CD8-positive, alpha-beta memory T cell (primary cell): ENCODE data around the gene PPP1R27. TPM values are rescaled to one million over a fixed set of nuclear protein-coding genes. Genes with fewer than 3 reads are reported as not detected.

Experiments used
- CTCF ChIA-PET: fragments of 350-600 bp; sonication (Branson Sonifier 250); formaldehyde crosslinking; loops from one replicate; lab custom pipeline; 2021; ENCODE audit warnings: antibody characterized with exemption; lab: Charles Lee
- POLR2A ChIA-PET: fragments of 350-600 bp; sonication (Branson Sonifier 250); formaldehyde crosslinking; loops from one replicate; lab custom pipeline; 2021; ENCODE audit warnings: antibody characterized with exemption; lab: Charles Lee
- DNase-seq, 5 donors: peaks; one replicate each; pipeline versions ENCODE4 v3.0.0 to v3.0.0-alpha.2; 2020 to 2022; ENCODE audit warnings: mixed read lengths in 1 of 5
- H3K27ac ChIP-seq: one replicate; pipeline ENCODE4 v1.7.0; 2013; ENCODE audit warnings: low read depth, mild to moderate bottlenecking, low read length, moderate library complexity
- H3K27me3 ChIP-seq: 2 replicates; pipeline ENCODE4 v1.7.0; 2013; ENCODE audit warnings: low read length, mild to moderate bottlenecking; ENCODE audit not compliant: insufficient read depth, poor library complexity, severe bottlenecking
- H3K36me3 ChIP-seq: 2 replicates; pipeline ENCODE4 v1.7.0; 2013; ENCODE audit warnings: mild to moderate bottlenecking, low read length, moderate library complexity; ENCODE audit not compliant: insufficient read depth
- H3K4me1 ChIP-seq: 2 replicates; pipeline ENCODE4 v1.7.0; 2013; ENCODE audit warnings: mild to moderate bottlenecking, low read length, moderate library complexity; ENCODE audit not compliant: insufficient read depth
- H3K4me3 ChIP-seq: 2 replicates; pipeline ENCODE4 v1.7.0; 2013; ENCODE audit warnings: mild to moderate bottlenecking, low read length
- H3K9me3 ChIP-seq: 2 replicates; pipeline ENCODE4 v1.7.0; 2013; ENCODE audit warnings: mild to moderate bottlenecking, low read length
- H3K27ac Mint-ChIP-seq, 8 donors: one replicate each; pipeline ENCODE4 v1.8.0; 2020 to 2021; ENCODE audit warnings: mixed read lengths in 8 of 8, mild to moderate bottlenecking in 6 of 8, inconsistent platforms in 3 of 8, moderate library complexity in 3 of 8
- H3K27me3 Mint-ChIP-seq, 2 donors: one replicate each; pipeline ENCODE4 v1.8.0; 2020 to 2021; ENCODE audit warnings: mixed read lengths in 2 of 2, mild to moderate bottlenecking in 1 of 2, moderate library complexity in 1 of 2
- H3K36me3 Mint-ChIP-seq, 3 donors: one replicate each; pipeline ENCODE4 v1.8.0; 2020 to 2021; ENCODE audit warnings: mixed read lengths in 3 of 3, inconsistent platforms in 1 of 3, mild to moderate bottlenecking in 1 of 3
- H3K4me1 Mint-ChIP-seq, 3 donors: one replicate each; pipeline ENCODE4 v1.8.0; 2020 to 2021; ENCODE audit warnings: mixed read lengths in 3 of 3, inconsistent platforms in 1 of 3, mild to moderate bottlenecking in 1 of 3
- H3K4me3 Mint-ChIP-seq, 7 donors: one replicate each; pipeline ENCODE4 v1.8.0; 2020 to 2021; ENCODE audit warnings: mixed read lengths in 7 of 7, mild to moderate bottlenecking in 6 of 7, moderate library complexity in 4 of 7, inconsistent platforms in 2 of 7
- H3K9me3 Mint-ChIP-seq, 5 donors: one replicate each; pipeline ENCODE4 v1.8.0; 2020 to 2022; ENCODE audit warnings: mixed read lengths in 5 of 5, mild to moderate bottlenecking in 3 of 5, moderate library complexity in 2 of 5, inconsistent platforms in 1 of 5
- polyA plus RNA-seq: library from polyadenylated mRNA; unstranded; fragments of 300-500 nt; fragmentation: Illumina TruSeq; gene quantifications from one replicate; pipeline ENCODE4 v1.2.3, GENCODE V29; 2021
- total RNA-seq, 2 experiments: library from RNA; stranded (reverse); gene quantifications; one replicate each; pipeline ENCODE4 v1.2.3, GENCODE V29; 2021

The PPP1R27 gene
- total and polyA plus RNA-seq, 3 experiments from 2014 or later: not detected

GRCh38 chr17:81802048-81802758 lies 32.6 kb downstream of the PPP1R27 start:
- POLR2A ChIA-PET: no interaction called here
- no peaks in the 10 kb centered on the region for H3K9me3 Mint-ChIP-seq
- peak overlapping the region in 1 of 8 donors; percentile 29 for H3K27ac Mint-ChIP-seq
- Histone ChIP-seq H3K36me3 (no peaks in the 10 kb centered on the region), H3K27me3 (peaks cover 23% of the 10 kb centered on the region), H3K27ac (no peak overlapping the region), H3K4me3 (no peak overlapping the region), H3K4me1 (no peaks in the 10 kb centered on the region), H3K9me3 (no peaks in the 10 kb centered on the region)
- H3K4me3 Mint-ChIP-seq: peak overlapping the region in 2 of 7 donors; percentile 38 to 76
- DNase-seq: no peak
- H3K4me1 Mint-ChIP-seq: peaks cover 0 to 10% (median 0%) of the 10 kb centered on the region in 3 donors
- H3K27me3 Mint-ChIP-seq: peaks cover 28 to 41% of the 10 kb centered on the region in 2 donors
- no peaks in the 10 kb centered on the region for H3K36me3 Mint-ChIP-seq
- CTCF ChIA-PET: no interaction called here

GRCh38 chr17:81801327-81801726 lies 33.5 kb downstream of the PPP1R27 start:
- peaks cover 28 to 41% of the 10 kb centered on the region in 2 donors for H3K27me3 Mint-ChIP-seq
- H3K27ac Mint-ChIP-seq: peak overlapping the region in 1 of 8 donors; percentile 38

GRCh38 chr17:81794509-81794908 lies 40.3 kb downstream of the PPP1R27 start:
- Mint-ChIP-seq H3K4me1 (no peaks in the 10 kb centered on the region), H3K27me3 (no peaks in the 10 kb centered on the region), H3K27ac (no peak overlapping the region), H3K36me3 (no peaks in the 10 kb centered on the region), H3K9me3 (no peaks in the 10 kb centered on the region), H3K4me3 (no peak overlapping the region)
- no peaks in the 10 kb centered on the region for H3K36me3 ChIP-seq
- no peak overlapping the region for H3K4me3 ChIP-seq
- no peaks in the 10 kb centered on the region for H3K9me3 ChIP-seq
- no peaks in the 10 kb centered on the region for H3K4me1 ChIP-seq
- no peak overlapping the region for H3K27ac ChIP-seq
- peaks cover 3% of the 10 kb centered on the region for H3K27me3 ChIP-seq
- POLR2A ChIA-PET: no interaction called here
- no peak for DNase-seq
- CTCF ChIA-PET: no interaction called here

More at GRCh38 chr17:81801327-81801726, 33.5 kb downstream of the PPP1R27 start:
- no peak for DNase-seq
- H3K36me3 ChIP-seq: no peaks in the 10 kb centered on the region
- no peak overlapping the region for H3K27ac ChIP-seq
- H3K4me3 Mint-ChIP-seq: no peak overlapping the region
- no peaks in the 10 kb centered on the region for H3K9me3 ChIP-seq
- peaks cover 0 to 10% (median 0%) of the 10 kb centered on the region in 3 donors for H3K4me1 Mint-ChIP-seq
- H3K36me3 Mint-ChIP-seq: no peaks in the 10 kb centered on the region
- H3K27me3 ChIP-seq: peaks cover 23% of the 10 kb centered on the region
- H3K4me3 ChIP-seq: no peak overlapping the region
- ChIA-PET POLR2A (no interaction called here), CTCF (interaction anchor here (0.7 kb wide), 1 partner anchor 368 kb away, joined by 3 read pairs; no protein-coding TSS in a partner anchor)
- H3K4me1 ChIP-seq: no peaks in the 10 kb centered on the region
- H3K9me3 Mint-ChIP-seq: no peaks in the 10 kb centered on the region

GRCh38 chr17:81794074-81794476 lies 40.8 kb downstream of the PPP1R27 start:
- Mint-ChIP-seq H3K4me3 (no peak overlapping the region), H3K27ac (no peak overlapping the region), H3K27me3 (no peaks in the 10 kb centered on the region), H3K9me3 (no peaks in the 10 kb centered on the region), H3K36me3 (no peaks in the 10 kb centered on the region), H3K4me1 (no peaks in the 10 kb centered on the region)
- H3K4me3 ChIP-seq: no peak overlapping the region
- no peaks in the 10 kb centered on the region for H3K9me3 ChIP-seq
- DNase-seq: no peak
- no peaks in the 10 kb centered on the region for H3K4me1 ChIP-seq
- ChIA-PET POLR2A (no interaction called here), CTCF (no interaction called here)
- no peak overlapping the region for H3K27ac ChIP-seq
- peaks cover 3% of the 10 kb centered on the region for H3K27me3 ChIP-seq
- no peaks in the 10 kb centered on the region for H3K36me3 ChIP-seq

- Histone ChIP-seq H3K27ac (no peak overlapping the region), H3K4me3 (no peak overlapping the region), H3K9me3 (no peaks in the 10 kb centered on the region), H3K4me1 (no peaks in the 10 kb centered on the region), H3K36me3 (no peaks in the 10 kb centered on the region), H3K27me3 (peaks cover 3% of the 10 kb centered on the region)
- Mint-ChIP-seq H3K27ac (no peak overlapping the region), H3K36me3 (no peaks in the 10 kb centered on the region), H3K4me1 (no peaks in the 10 kb centered on the region), H3K9me3 (no peaks in the 10 kb centered on the region), H3K27me3 (no peaks in the 10 kb centered on the region), H3K4me3 (no peak overlapping the region)
- DNase-seq: no peak
- ChIA-PET POLR2A (no interaction called here), CTCF (no interaction called here)
These were observed 41.9 kb downstream of the PPP1R27 start for GRCh38 chr17:81792675-81793615.

Other genes with a start within 250 kb of the PPP1R27 start
- gene NPLOC4, start 197.9 kb downstream of the PPP1R27 start, total RNA-seq: 100 to 1,000 TPM; 125 to 126 TPM
- gene NPLOC4, start 197.9 kb downstream of the PPP1R27 start, polyA plus RNA-seq: 63.1 TPM
- under 1 TPM; 0.31 TPM for gene TSPAN10, start 197.9 kb downstream of the PPP1R27 start, total RNA-seq
- gene TSPAN10, start 197.9 kb downstream of the PPP1R27 start, polyA plus RNA-seq: 0.49 TPM
- 1 to 10 TPM; 1.9 to 2.2 TPM for gene PDE6G, start 178.5 kb downstream of the PPP1R27 start, total RNA-seq
- 1.5 TPM for gene PDE6G, start 178.5 kb downstream of the PPP1R27 start, polyA plus RNA-seq
- gene OXLD1, start 168.4 kb downstream of the PPP1R27 start, total RNA-seq: 10 to 100 TPM; 50.8 to 55.7 TPM
- 78.9 TPM for gene OXLD1, start 168.4 kb downstream of the PPP1R27 start, polyA plus RNA-seq
- 10 to 100 TPM; 68.6 to 70.7 TPM for gene CCDC137, start 168.3 kb downstream of the PPP1R27 start, total RNA-seq
- gene CCDC137, start 168.3 kb downstream of the PPP1R27 start, polyA plus RNA-seq: 22.2 TPM
- gene ARL16, start 151.3 kb downstream of the PPP1R27 start, total RNA-seq: 10 to 100 TPM; 16.3 to 19.7 TPM
- 33.0 TPM for gene ARL16, start 151.3 kb downstream of the PPP1R27 start, polyA plus RNA-seq
- 100 to 1,000 TPM; 122 to 135 TPM for gene HGS, start 151.0 kb downstream of the PPP1R27 start, total RNA-seq
- gene HGS, start 151.0 kb downstream of the PPP1R27 start, polyA plus RNA-seq: 36.7 TPM
- 100 to 1,000 TPM; 246 to 255 TPM for gene MRPL12, start 131.7 kb downstream of the PPP1R27 start, total RNA-seq
- 53.6 TPM for gene MRPL12, start 131.7 kb downstream of the PPP1R27 start, polyA plus RNA-seq
- 10 to 100 TPM; 34.1 to 34.7 TPM for gene SLC25A10, start 122.8 kb downstream of the PPP1R27 start, total RNA-seq
- gene SLC25A10, start 122.8 kb downstream of the PPP1R27 start, polyA plus RNA-seq: 4.9 TPM
- not detected for gene GCGR, start 30.9 kb downstream of the PPP1R27 start, total RNA-seq
- gene GCGR, start 30.9 kb downstream of the PPP1R27 start, polyA plus RNA-seq: not detected
- gene MCRIP1, start 1.8 kb downstream of the PPP1R27 start, total RNA-seq: 10 to 100 TPM; 56.1 to 57.0 TPM
- gene MCRIP1, start 1.8 kb downstream of the PPP1R27 start, polyA plus RNA-seq: 76.1 TPM
- 100 to 1,000 TPM; 463 to 482 TPM for gene P4HB, start 25.5 kb upstream of the PPP1R27 start, total RNA-seq
- 342 TPM for gene P4HB, start 25.5 kb upstream of the PPP1R27 start, polyA plus RNA-seq
- gene ARHGDIA, start 36.3 kb upstream of the PPP1R27 start, total RNA-seq: 100 to 1,000 TPM; 662 to 677 TPM
- gene ARHGDIA, start 36.3 kb upstream of the PPP1R27 start, polyA plus RNA-seq: 237 TPM
- 100 to 1,000 TPM; 326 to 337 TPM for gene ALYREF, start 56.5 kb upstream of the PPP1R27 start, total RNA-seq
- 60.4 TPM for gene ALYREF, start 56.5 kb upstream of the PPP1R27 start, polyA plus RNA-seq
- 100 to 1,000 TPM; 146 to 149 TPM for gene ANAPC11, start 56.7 kb upstream of the PPP1R27 start, total RNA-seq
- gene ANAPC11, start 56.7 kb upstream of the PPP1R27 start, polyA plus RNA-seq: 287 TPM
- gene NPB, start 67.2 kb upstream of the PPP1R27 start, total RNA-seq: under 1 TPM; 0.57 to 0.62 TPM
- gene NPB, start 67.2 kb upstream of the PPP1R27 start, polyA plus RNA-seq: not detected
- 10 to 100 TPM; 30.3 to 31.6 TPM for gene PCYT2, start 76.3 kb upstream of the PPP1R27 start, total RNA-seq
- gene PCYT2, start 76.3 kb upstream of the PPP1R27 start, polyA plus RNA-seq: 35.7 TPM
- 10 to 100 TPM; 41.4 to 41.7 TPM for gene SIRT7, start 83.1 kb upstream of the PPP1R27 start, total RNA-seq
- 40.1 TPM for gene SIRT7, start 83.1 kb upstream of the PPP1R27 start, polyA plus RNA-seq
- gene MAFG, start 92.7 kb upstream of the PPP1R27 start, total RNA-seq: 10 to 100 TPM; 28.4 to 34.7 TPM
- 2.5 TPM for gene MAFG, start 92.7 kb upstream of the PPP1R27 start, polyA plus RNA-seq
- 100 to 1,000 TPM; 128 to 138 TPM for gene PYCR1, start 102.2 kb upstream of the PPP1R27 start, total RNA-seq
- 0.63 TPM for gene PYCR1, start 102.2 kb upstream of the PPP1R27 start, polyA plus RNA-seq
- gene MYADML2, start 112.2 kb upstream of the PPP1R27 start, total RNA-seq: not detected
- not detected for gene MYADML2, start 112.2 kb upstream of the PPP1R27 start, polyA plus RNA-seq
- under 1 TPM; 0.33 to 0.35 TPM for gene NOTUM, start 126.1 kb upstream of the PPP1R27 start, total RNA-seq
- gene NOTUM, start 126.1 kb upstream of the PPP1R27 start, polyA plus RNA-seq: not detected
- gene ASPSCR1, start 142.6 kb upstream of the PPP1R27 start, total RNA-seq: 10 to 100 TPM; 32.0 to 35.9 TPM
- 29.2 TPM for gene ASPSCR1, start 142.6 kb upstream of the PPP1R27 start, polyA plus RNA-seq
- gene CENPX, start 187.8 kb upstream of the PPP1R27 start, total RNA-seq: 100 to 1,000 TPM; 143 to 158 TPM
- 56.7 TPM for gene CENPX, start 187.8 kb upstream of the PPP1R27 start, polyA plus RNA-seq
- 10 to 100 TPM; 26.8 to 27.6 TPM for gene LRRC45, start 188.3 kb upstream of the PPP1R27 start, total RNA-seq
- gene LRRC45, start 188.3 kb upstream of the PPP1R27 start, polyA plus RNA-seq: 10.1 TPM
- gene RAC3, start 196.6 kb upstream of the PPP1R27 start, total RNA-seq: 1 to 10 TPM; 4.2 to 4.5 TPM
- gene RAC3, start 196.6 kb upstream of the PPP1R27 start, polyA plus RNA-seq: not detected
- gene DCXR, start 202.6 kb upstream of the PPP1R27 start, total RNA-seq: 100 to 1,000 TPM; 117 to 127 TPM
- gene DCXR, start 202.6 kb upstream of the PPP1R27 start, polyA plus RNA-seq: 108 TPM
- 10 to 100 TPM; 18.1 to 19.4 TPM for gene RFNG, start 216.8 kb upstream of the PPP1R27 start, total RNA-seq
- gene RFNG, start 216.8 kb upstream of the PPP1R27 start, polyA plus RNA-seq: 7.3 TPM
- gene GPS1, start 216.8 kb upstream of the PPP1R27 start, total RNA-seq: 100 to 1,000 TPM; 122 to 125 TPM
- gene GPS1, start 216.8 kb upstream of the PPP1R27 start, polyA plus RNA-seq: 151 TPM
- 100 to 1,000 TPM; 206 to 210 TPM for gene DUS1L, start 230.8 kb upstream of the PPP1R27 start, total RNA-seq
- 142 TPM for gene DUS1L, start 230.8 kb upstream of the PPP1R27 start, polyA plus RNA-seq